ES-I3 (cell line): ENCODE measurements around the gene SRSF8.

Experiments used
- H3K36me3 ChIP-seq: 2 replicates; pipeline ENCODE4 v1.6.1; 2013; ENCODE audit warnings: mild to moderate bottlenecking, low read length, control low read depth, moderate library complexity; ENCODE audit not compliant: insufficient read depth
- H3K4me1 ChIP-seq: 2 replicates; pipeline ENCODE4 v1.6.1; 2013; ENCODE audit warnings: mild to moderate bottlenecking, control low read depth, low read length; ENCODE audit not compliant: insufficient read depth
- H3K9ac ChIP-seq: 2 replicates; pipeline ENCODE4 v1.6.1; 2013; ENCODE audit warnings: low read depth, mild to moderate bottlenecking, low read length, moderate library complexity
- H3K9me3 ChIP-seq: 2 replicates; pipeline ENCODE4 v1.6.1; 2013; ENCODE audit warnings: mild to moderate bottlenecking, low read length, moderate library complexity; ENCODE audit not compliant: control insufficient read depth, insufficient read depth

SRSF8 gene

GRCh38 chr11:95055283-95055897 is 11.3 kb upstream of the SRSF8 start:
- no peaks in the 10 kb centered on the region for H3K9me3 ChIP-seq
- no peak overlapping the region for H3K9ac ChIP-seq
- H3K4me1 ChIP-seq = no peaks in the 10 kb centered on the region
- H3K36me3 ChIP-seq = no peaks in the 10 kb centered on the region

DNA sequence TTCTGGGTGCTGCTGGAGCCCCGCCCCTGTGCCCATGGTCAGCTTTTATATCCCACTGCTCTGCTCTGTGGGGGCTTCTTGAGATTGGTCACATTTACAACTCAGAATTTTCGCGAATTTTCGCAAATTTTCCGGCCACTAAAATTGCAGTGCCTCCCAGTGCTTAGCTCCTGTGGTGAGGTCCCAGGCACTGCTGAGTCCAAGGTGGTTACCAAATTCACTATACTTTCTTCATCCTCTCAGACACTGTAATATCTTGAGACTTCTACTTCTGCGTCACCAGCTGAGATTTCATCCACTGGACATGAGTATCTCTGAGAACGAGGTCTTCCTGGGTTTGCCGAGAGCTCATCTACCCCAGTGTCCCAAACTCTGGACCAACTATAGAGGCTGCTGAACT is 8.8 kb upstream of the SRSF8 start:
- Histone ChIP-seq H3K9ac (no peak overlapping the region), H3K36me3 (no peaks in the 10 kb centered on the region), H3K4me1 (no peaks in the 10 kb centered on the region), H3K9me3 (no peaks in the 10 kb centered on the region)

DNA sequence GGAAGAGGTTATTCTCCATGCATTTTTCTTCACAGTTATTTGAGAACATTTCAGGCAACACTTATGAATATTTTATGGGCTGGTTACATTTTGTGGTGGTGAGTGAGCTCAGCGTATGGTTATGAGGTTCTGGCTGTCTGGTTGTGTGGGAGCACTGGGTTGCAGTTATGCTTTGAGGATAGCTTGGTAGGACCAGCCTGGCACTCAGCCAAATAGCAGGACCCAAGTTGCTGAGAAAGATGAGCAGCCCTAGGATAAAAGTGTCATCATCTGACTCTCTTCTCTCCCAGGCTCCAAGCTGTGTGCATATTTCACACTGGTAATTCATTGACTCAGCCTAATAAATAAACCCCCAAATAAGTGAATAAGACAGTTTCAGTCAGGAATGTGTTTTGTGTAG is 8.1 kb upstream of the SRSF8 start:
- Histone ChIP-seq H3K36me3 (no peaks in the 10 kb centered on the region), H3K4me1 (no peaks in the 10 kb centered on the region), H3K9ac (no peak overlapping the region), H3K9me3 (no peaks in the 10 kb centered on the region)

DNA sequence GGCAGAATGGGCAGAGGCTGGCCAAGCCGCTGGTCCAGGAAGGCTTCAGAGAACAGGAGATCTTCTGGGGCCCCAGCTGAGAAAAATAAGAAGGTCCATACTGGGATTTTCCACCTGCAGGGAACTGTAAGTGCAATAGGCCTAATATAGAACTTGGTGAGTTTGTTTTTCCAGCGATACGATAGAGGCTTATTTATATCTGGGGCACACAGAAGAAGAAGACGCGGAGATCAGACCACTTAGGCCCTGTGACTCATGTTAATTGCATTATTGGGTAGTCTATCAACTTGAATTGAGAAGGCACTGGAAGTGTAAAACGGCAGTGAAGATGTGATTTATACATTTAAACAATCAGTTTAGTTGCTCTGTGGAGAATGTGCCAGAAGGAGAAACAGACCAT is 7.7 kb upstream of the SRSF8 start:
- Histone ChIP-seq H3K4me1 (no peaks in the 10 kb centered on the region), H3K9me3 (no peaks in the 10 kb centered on the region), H3K9ac (no peak overlapping the region), H3K36me3 (no peaks in the 10 kb centered on the region)

DNA sequence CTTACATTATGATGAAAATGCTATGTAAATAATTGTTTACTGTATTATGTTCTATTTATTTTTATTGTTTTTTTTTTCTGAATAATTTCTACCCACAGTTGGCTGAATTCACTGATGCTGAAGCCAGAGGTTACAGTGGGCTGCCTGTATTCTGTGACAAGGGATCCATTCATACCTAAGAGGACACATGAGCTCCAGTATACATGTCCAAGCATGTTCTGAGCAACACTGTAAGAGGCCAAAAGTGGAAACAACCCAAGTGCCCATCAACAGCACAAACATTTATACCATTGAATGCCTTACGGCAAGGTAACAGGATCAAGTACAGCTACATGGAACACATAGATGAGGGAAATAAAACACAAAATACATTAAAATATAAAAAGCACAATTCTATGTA is 1.4 kb upstream of the SRSF8 start:
- H3K4me1 ChIP-seq = no peaks in the 10 kb centered on the region
- no peak overlapping the region for H3K9ac ChIP-seq
- no peaks in the 10 kb centered on the region for H3K9me3 ChIP-seq

DNA sequence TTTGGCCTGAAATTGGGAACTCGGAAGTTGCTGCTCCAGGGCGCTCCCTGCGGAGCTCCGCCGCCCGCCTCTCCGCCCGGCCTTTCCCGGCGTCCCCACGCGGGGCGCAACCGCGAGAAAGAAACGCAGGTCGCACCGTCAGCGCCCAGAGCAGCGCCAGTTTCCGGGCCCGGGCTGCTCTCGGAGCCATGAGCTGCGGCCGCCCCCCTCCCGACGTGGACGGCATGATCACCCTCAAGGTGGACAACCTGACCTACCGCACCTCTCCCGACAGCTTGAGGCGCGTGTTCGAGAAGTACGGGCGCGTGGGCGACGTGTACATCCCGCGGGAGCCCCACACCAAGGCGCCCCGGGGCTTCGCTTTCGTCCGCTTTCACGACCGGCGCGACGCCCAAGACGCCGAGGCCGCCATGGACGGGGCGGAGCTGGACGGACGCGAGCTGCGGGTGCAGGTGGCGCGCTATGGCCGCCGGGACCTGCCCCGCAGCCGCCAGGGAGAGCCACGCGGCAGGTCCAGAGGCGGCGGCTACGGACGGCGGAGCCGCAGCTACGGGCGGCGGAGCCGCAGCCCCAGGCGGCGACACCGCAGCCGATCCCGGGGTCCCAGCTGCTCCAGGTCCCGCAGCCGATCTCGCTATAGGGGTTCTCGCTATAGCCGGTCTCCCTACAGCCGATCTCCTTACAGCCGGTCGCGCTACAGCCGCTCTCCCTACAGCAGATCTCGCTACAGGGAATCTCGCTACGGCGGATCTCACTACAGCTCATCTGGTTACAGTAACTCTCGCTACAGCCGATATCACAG is 521 bp downstream of the SRSF8 start:
- Histone ChIP-seq H3K4me1 (no peaks in the 10 kb centered on the region), H3K9ac (peak overlapping the region; percentile 88), H3K9me3 (no peaks in the 10 kb centered on the region), H3K36me3 (no peaks in the 10 kb centered on the region)

More for the DNA sequence above, 1.4 kb upstream of the SRSF8 start:
- H3K36me3 ChIP-seq = no peaks in the 10 kb centered on the region

- Histone ChIP-seq H3K36me3 (no peaks in the 10 kb centered on the region), H3K9ac (peak overlapping the region; percentile 88), H3K4me1 (no peaks in the 10 kb centered on the region), H3K9me3 (no peaks in the 10 kb centered on the region)
Measured at GRCh38 chr11:95067841-95068219, 1.1 kb downstream of the SRSF8 start.

- Histone ChIP-seq H3K9me3 (no peaks in the 10 kb centered on the region), H3K4me1 (no peaks in the 10 kb centered on the region), H3K36me3 (no peaks in the 10 kb centered on the region), H3K9ac (peak overlapping the region; percentile 88; the same call in 1 of the 2 replicates)
Measured at GRCh38 chr11:95068549-95068948, 1.8 kb downstream of the SRSF8 start.

DNA sequence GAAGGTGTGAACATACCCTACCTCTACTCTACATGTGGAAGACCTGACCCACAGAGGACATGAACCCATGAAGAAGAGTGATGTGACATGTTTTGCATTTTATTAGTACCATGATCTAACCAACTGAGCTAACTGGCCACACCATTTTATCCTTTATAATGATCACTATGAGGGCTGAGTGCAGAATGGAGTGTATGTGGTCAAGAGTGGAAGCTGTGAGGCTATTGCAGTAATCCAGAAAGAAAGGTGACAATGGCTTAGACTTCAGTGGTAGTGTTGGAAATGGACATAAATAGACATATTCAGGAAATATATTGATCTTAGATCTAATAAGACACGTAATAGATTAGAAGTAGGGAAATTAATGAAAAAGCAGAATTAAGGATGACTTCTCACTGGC is 3.8 kb downstream of the SRSF8 start:
- H3K4me1 ChIP-seq = no peaks in the 10 kb centered on the region
- H3K9ac ChIP-seq = no peak overlapping the region
- no peaks in the 10 kb centered on the region for H3K9me3 ChIP-seq
- no peaks in the 10 kb centered on the region for H3K36me3 ChIP-seq

DNA sequence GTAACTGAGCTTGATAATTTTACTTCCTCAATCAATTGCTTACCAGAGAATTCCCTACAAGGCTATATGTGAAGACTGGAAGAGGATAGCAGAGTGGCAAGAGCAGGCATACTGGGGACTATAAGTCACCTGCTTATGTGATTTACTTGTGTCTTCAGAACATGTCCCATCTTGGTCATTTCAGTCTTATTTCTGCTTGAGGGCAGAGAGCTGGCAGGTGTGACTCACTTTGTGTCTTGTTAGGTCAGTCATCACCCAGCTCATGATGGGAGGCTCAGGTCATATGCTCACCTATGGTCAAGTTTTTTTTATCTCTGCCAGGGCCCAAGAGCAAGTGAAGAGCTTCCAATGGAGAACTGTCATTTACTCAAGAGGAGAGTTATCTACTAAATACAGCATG is 6.2 kb downstream of the SRSF8 start:
- H3K9ac ChIP-seq = no peak overlapping the region
- H3K9me3 ChIP-seq = no peaks in the 10 kb centered on the region
- H3K36me3 ChIP-seq = no peaks in the 10 kb centered on the region
- no peaks in the 10 kb centered on the region for H3K4me1 ChIP-seq

DNA sequence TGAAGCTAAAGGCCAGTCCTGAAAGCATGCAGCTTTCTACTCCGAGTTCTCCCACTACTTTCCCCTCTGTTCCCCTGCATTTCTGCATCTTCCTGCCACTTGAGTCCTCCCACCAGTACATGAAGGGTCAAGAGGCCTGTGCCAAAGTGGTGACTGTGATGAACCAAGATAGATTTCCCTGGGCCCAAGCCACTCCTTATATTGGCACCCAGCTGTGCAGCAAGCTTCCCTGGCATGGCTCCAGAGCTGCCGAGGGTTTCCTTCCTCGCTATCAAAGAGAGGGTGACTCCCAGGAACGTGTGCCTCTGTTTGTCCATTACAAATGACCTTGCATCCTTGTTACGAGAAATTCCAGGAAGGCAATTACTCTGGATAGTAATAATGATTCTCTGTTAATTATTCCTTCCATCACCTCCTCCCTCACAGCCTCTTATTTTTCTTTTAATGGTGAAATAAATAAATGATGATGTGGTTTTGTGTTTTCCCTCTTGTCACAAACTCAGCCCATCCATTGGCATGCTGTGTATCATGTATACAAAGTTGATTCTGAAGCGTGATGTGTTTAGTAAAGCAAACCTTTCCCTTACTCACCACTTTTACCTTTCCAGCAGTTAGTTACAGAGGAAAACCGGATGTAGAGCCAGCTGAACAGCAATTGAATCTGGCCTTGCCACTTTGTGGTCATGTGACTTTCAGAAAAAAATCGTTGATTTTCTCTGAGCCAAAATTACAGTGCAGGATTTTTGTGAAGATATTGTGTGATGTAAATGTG is 8.3 kb downstream of the SRSF8 start:
- Histone ChIP-seq H3K4me1 (no peaks in the 10 kb centered on the region), H3K9ac (no peak overlapping the region), H3K9me3 (no peaks in the 10 kb centered on the region), H3K36me3 (no peaks in the 10 kb centered on the region)

- Histone ChIP-seq H3K4me1 (peaks cover 6% of the 10 kb centered on the region), H3K36me3 (no peaks in the 10 kb centered on the region), H3K9ac (no peak overlapping the region), H3K9me3 (no peaks in the 10 kb centered on the region)
Measured at GRCh38 chr11:95076416-95076815, 9.7 kb downstream of the SRSF8 start.

- Histone ChIP-seq H3K9ac (no peak overlapping the region), H3K36me3 (no peaks in the 10 kb centered on the region), H3K4me1 (peaks cover 10% of the 10 kb centered on the region), H3K9me3 (no peaks in the 10 kb centered on the region)
Measured at GRCh38 chr11:95076981-95077380, 10.3 kb downstream of the SRSF8 start.

DNA sequence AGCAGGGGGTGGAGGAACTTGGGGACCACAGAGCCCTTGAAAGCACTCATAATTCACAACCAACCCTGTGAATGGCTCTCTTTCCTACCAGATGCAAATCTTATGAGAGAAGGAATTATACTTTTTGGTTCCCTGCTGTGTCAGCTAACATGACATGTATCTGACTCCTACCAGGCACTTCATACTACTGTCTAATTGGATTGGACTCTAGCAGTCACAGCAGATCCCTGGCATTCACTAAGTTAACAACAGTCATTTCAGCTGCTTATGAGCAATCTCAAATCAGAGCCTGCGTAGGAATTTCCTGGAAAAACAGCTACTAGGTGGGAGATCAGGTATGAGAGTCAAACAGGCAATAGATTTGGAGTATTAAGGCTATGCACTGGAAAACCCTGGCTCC is 11.8 kb downstream of the SRSF8 start:
- Histone ChIP-seq H3K9ac (no peak overlapping the region), H3K4me1 (peaks cover 10% of the 10 kb centered on the region), H3K9me3 (no peaks in the 10 kb centered on the region), H3K36me3 (no peaks in the 10 kb centered on the region)

DNA sequence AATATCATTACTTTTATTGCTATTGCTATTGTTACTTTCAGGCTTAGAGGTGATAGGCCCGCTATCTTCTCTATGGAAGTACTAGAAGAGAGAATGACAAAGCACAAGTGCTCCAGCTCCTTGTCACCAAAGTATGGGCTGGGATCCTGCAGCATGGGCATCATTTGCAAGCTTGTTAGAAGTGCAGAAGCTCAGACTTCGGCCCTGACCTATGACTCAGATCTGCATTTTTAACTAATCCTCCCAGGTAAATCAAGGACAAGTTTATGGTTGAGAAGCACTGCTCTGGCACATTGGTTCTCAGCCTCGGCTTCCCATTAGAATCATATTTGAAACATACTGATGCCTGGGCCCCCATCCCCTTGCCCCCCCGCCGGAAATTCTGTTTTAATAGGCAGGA is 14.3 kb downstream of the SRSF8 start:
- no peaks in the 10 kb centered on the region for H3K36me3 ChIP-seq
- H3K9ac ChIP-seq = no peak overlapping the region
- H3K9me3 ChIP-seq = no peaks in the 10 kb centered on the region
- peaks cover 10% of the 10 kb centered on the region for H3K4me1 ChIP-seq
